ENCODE results near the gene EMILIN3.

The EMILIN3 gene

DNA sequence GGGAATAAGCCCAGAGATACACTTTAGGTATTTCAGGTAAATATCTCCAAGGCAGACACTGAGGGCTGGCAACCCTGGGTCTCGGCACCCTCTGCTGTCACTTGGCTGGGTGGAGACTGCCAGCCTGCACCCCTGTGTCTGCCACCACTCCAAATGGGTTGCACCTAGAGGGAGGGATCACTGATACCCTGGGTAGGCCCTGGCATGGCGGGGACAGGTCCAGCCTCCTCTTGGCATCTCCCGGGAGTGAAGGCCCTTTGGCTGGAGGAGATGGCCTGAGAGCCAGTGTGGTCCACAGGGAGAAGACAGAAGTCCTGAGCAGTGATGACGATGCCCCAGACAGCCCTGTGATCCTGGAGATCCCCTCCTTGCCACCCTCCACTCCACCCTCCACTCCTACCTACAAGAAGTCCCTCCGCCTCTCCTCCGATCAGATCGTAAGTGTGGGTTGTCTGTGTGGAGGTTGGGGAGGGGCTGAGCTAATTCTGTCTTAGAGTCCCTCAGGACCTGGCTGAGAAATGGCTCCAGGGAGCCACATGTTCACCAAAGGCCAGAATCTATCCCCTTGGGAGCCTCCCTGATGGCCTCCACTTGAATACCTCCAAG is 10.9 kb downstream of the EMILIN3 start:
- H3K27ac ChIP-seq (ENCODE audit: extremely low read depth, low read depth, low read length) = no peak overlapping the region
- H3K9me3 ChIP-seq (ENCODE audit: control insufficient read depth, insufficient read depth, low read depth, low read length) = no peaks in the 10 kb centered on the region
- peaks cover 0 to 80% of the 10 kb centered on the region in 2 experiments; a peak in 2 of 3 replicates for H3K36me3 ChIP-seq (ENCODE audit: control insufficient read depth in 2 of 2, insufficient read depth in 1 of 2, low read length in 2 of 2)
- peak; percentile 50; the same call in 1 of the 2 replicates for TF ChIP-seq EGR2 (tag by site-specific recombination; IDR thresholded peaks at IDR 0.05; ENCODE audit: low read depth)
- 0 out of 2 replicates have a peak, but pooled peaks have one; percentile 5 for TF ChIP-seq SP2 (tag by site-specific recombination; IDR thresholded peaks at IDR 0.05)
- no peak for TF ChIP-seq ZNF324 (tag by site-specific recombination; IDR thresholded peaks at IDR 0.05)
- ChIA-PET POLR2A (no interaction called here), CTCF (interaction anchor here (0.6 to 1.0 kb wide), 2 partner anchors 238 to 342 kb away, joined by 3 read pairs; no protein-coding TSS in a partner anchor)
- no peaks in the 10 kb centered on the region for H3K4me1 ChIP-seq (ENCODE audit: control insufficient read depth, insufficient read depth, low read length)
- H3K4me3 ChIP-seq (ENCODE audit: low read depth, low read length) = no peak overlapping the region

- POLR2A ChIA-PET = no interaction called here
- H3K9me3 ChIP-seq (ENCODE audit: control insufficient read depth, insufficient read depth, low read depth, low read length) = no peaks in the 10 kb centered on the region
- CTCF ChIA-PET = interaction anchor here (1.0 kb wide), 1 partner anchor 343 kb away, joined by 3 read pairs; no protein-coding TSS in a partner anchor
- H3K27ac ChIP-seq (ENCODE audit: extremely low read depth, low read depth, low read length) = no peak overlapping the region
- H3K36me3 ChIP-seq (ENCODE audit: control insufficient read depth in 2 of 2, insufficient read depth in 1 of 2, low read length in 2 of 2) = peaks cover 0 to 81% of the 10 kb centered on the region in 2 experiments; a peak in 2 of 3 replicates
- no peak overlapping the region for H3K4me3 ChIP-seq (ENCODE audit: low read depth, low read length)
- no peaks in the 10 kb centered on the region for H3K4me1 ChIP-seq (ENCODE audit: control insufficient read depth, insufficient read depth, low read length)
- TF ChIP-seq ZNF16 (tag by site-specific recombination; IDR thresholded peaks at IDR 0.05; ENCODE audit: low read depth) = no peak
- no peak for TF ChIP-seq ZNF140 (tag by site-specific recombination; IDR thresholded peaks at IDR 0.05)
- no peak for TF ChIP-seq ZNF174 (tag by site-specific recombination; IDR thresholded peaks at IDR 0.05)
- TF ChIP-seq, protein P1, sequence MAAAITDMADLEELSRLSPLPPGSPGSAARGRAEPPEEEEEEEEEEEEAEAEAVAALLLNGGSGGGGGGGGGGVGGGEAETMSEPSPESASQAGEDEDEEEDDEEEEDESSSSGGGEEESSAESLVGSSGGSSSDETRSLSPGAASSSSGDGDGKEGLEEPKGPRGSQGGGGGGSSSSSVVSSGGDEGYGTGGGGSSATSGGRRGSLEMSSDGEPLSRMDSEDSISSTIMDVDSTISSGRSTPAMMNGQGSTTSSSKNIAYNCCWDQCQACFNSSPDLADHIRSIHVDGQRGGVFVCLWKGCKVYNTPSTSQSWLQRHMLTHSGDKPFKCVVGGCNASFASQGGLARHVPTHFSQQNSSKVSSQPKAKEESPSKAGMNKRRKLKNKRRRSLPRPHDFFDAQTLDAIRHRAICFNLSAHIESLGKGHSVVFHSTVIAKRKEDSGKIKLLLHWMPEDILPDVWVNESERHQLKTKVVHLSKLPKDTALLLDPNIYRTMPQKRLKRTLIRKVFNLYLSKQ (tag by site-specific recombination; IDR thresholded peaks at IDR 0.05; ENCODE audit: borderline replicate concordance) = no peak
- TF ChIP-seq ZNF248 (tag by site-specific recombination; IDR thresholded peaks at IDR 0.05) = no peak
- no peak for TF ChIP-seq RBAK (tag by site-specific recombination; IDR thresholded peaks at IDR 0.05)
- no peak for TF ChIP-seq INSM2 (tag by site-specific recombination; IDR thresholded peaks at IDR 0.05)
Measured at GRCh38 chr20:41355192-41355591, 11.4 kb downstream of the EMILIN3 start.

GRCh38 chr20:41353530-41353929 is 13.1 kb downstream of the EMILIN3 start:
- Histone ChIP-seq H3K27ac (ENCODE audit: extremely low read depth, low read depth, low read length) (no peak overlapping the region), H3K36me3 (ENCODE audit: control insufficient read depth in 2 of 2, insufficient read depth in 1 of 2, low read length in 2 of 2) (peaks cover 0 to 88% of the 10 kb centered on the region in 2 experiments; a peak in 2 of 3 replicates), H3K4me3 (ENCODE audit: low read depth, low read length) (no peak overlapping the region), H3K9me3 (ENCODE audit: control insufficient read depth, insufficient read depth, low read depth, low read length) (no peaks in the 10 kb centered on the region), H3K4me1 (ENCODE audit: control insufficient read depth, insufficient read depth, low read length) (no peaks in the 10 kb centered on the region)
- CTCF ChIA-PET = interaction anchor here (0.7 to 1.9 kb wide), 3 partner anchors 10 to 218 kb away, joined by 3 to 5 read pairs (median 3); no protein-coding TSS in a partner anchor
- peak; percentile 87 for TF ChIP-seq HIC1 (tag by site-specific recombination; IDR thresholded peaks at IDR 0.05)
- no peak for TF ChIP-seq PRDM1 (tag by site-specific recombination; IDR thresholded peaks at IDR 0.05)
- TF ChIP-seq ZNF791 (tag by site-specific recombination; IDR thresholded peaks at IDR 0.05) = no peak
- TF ChIP-seq, protein P2, sequence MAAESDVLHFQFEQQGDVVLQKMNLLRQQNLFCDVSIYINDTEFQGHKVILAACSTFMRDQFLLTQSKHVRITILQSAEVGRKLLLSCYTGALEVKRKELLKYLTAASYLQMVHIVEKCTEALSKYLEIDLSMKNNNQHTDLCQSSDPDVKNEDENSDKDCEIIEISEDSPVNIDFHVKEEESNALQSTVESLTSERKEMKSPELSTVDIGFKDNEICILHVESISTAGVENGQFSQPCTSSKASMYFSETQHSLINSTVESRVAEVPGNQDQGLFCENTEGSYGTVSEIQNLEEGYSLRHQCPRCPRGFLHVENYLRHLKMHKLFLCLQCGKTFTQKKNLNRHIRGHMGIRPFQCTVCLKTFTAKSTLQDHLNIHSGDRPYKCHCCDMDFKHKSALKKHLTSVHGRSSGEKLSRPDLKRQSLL (tag by site-specific recombination; IDR thresholded peaks at IDR 0.05) = no peak
- POLR2A ChIA-PET = no interaction called here
